Measurements from ENCODE around the gene PEAR1.
A peak's percentile ranks its signal among the peaks of the same experiment; 100 is the strongest.

PEAR1 gene

DNA sequence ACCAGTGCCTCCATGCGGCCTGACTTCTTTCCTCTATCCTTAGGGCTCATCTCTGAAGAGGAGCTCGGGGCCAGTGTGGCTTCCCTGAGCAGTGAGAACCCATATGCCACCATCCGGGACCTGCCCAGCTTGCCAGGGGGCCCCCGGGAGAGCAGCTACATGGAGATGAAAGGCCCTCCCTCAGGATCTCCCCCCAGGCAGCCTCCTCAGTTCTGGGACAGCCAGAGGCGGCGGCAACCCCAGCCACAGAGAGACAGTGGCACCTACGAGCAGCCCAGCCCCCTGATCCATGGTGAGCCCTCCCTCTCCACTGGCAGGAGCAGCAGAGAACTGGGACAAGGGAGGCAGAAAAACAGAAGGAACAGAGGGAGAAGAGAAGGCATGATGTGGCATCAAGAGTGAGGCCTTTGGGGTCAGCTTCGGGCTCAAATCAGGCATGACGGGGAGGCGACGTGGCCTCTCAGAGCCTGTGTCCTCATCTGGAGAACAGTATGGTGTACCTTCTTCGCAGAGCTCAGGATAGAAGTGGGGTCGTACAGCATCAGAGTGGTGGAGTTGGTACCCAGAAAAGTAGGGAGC is 20.4 kb downstream of the PEAR1 start:
- Histone ChIP-seq H3K4me2 (ENCODE audit: low read depth, low read length, poor library complexity, severe bottlenecking) (no peak overlapping the region), H3K9me2 (replicated peaks; ENCODE audit: insufficient read depth, low read length) (no peaks in the 10 kb centered on the region), H3F3A (ENCODE audit: insufficient read depth) (no peaks in the 10 kb centered on the region), H3K27ac (ENCODE audit: low read depth, low read length) (no peak overlapping the region), H3K27me3 (ENCODE audit: low read length) (no peaks in the 10 kb centered on the region), H3K9me3 (ENCODE audit: insufficient read depth, low read length) (no peaks in the 10 kb centered on the region), H3K36me3 (ENCODE audit: low read length) (no peaks in the 10 kb centered on the region), H3K79me2 (ENCODE audit: insufficient read depth, low read length) (no peaks in the 10 kb centered on the region), H2AFZ (ENCODE audit: low read depth, low read length, severe bottlenecking) (no peak overlapping the region), H3K9ac (ENCODE audit: low read length) (no peak overlapping the region), H3K4me3 (ENCODE audit: insufficient read depth, low read length, poor library complexity, severe bottlenecking) (no peak overlapping the region), H4K20me1 (ENCODE audit: low read depth, low read length) (no peaks in the 10 kb centered on the region)
- no peak for TF ChIP-seq EZH2phosphoT487 (conservative IDR thresholded peaks at IDR 0.05; ENCODE audit: low read length)
- TF ChIP-seq, protein P1, sequence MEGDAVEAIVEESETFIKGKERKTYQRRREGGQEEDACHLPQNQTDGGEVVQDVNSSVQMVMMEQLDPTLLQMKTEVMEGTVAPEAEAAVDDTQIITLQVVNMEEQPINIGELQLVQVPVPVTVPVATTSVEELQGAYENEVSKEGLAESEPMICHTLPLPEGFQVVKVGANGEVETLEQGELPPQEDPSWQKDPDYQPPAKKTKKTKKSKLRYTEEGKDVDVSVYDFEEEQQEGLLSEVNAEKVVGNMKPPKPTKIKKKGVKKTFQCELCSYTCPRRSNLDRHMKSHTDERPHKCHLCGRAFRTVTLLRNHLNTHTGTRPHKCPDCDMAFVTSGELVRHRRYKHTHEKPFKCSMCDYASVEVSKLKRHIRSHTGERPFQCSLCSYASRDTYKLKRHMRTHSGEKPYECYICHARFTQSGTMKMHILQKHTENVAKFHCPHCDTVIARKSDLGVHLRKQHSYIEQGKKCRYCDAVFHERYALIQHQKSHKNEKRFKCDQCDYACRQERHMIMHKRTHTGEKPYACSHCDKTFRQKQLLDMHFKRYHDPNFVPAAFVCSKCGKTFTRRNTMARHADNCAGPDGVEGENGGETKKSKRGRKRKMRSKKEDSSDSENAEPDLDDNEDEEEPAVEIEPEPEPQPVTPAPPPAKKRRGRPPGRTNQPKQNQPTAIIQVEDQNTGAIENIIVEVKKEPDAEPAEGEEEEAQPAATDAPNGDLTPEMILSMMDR (IDR thresholded peaks at IDR 0.05; ENCODE audit: insufficient read depth, low read length, poor library complexity, severe bottlenecking), result no peak

DNA sequence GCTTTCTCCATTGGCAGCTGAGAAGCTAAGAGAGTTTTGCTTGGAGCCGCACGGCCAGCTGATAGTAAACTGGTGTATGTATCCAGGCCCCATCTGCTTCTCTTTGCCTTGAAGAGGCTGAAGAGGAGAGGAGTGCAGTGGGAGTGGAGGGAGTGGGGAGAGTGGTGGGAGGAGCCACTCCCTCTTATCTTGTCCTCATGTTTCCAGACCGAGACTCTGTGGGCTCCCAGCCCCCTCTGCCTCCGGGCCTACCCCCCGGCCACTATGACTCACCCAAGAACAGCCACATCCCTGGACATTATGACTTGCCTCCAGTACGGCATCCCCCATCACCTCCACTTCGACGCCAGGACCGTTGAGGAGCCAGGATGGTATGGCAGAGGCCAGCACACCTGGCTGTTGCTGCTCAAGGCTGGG is 20.9 kb downstream of the PEAR1 start:
- Histone ChIP-seq H2AFZ (ENCODE audit: low read depth, low read length, severe bottlenecking) (no peak overlapping the region), H3K4me3 (ENCODE audit: insufficient read depth, low read length, poor library complexity, severe bottlenecking) (no peak overlapping the region), H4K20me1 (ENCODE audit: low read depth, low read length) (no peaks in the 10 kb centered on the region), H3K27me3 (ENCODE audit: low read length) (no peaks in the 10 kb centered on the region), H3K79me2 (ENCODE audit: insufficient read depth, low read length) (no peaks in the 10 kb centered on the region), H3K9me2 (replicated peaks; ENCODE audit: insufficient read depth, low read length) (no peaks in the 10 kb centered on the region), H3K36me3 (ENCODE audit: low read length) (no peaks in the 10 kb centered on the region), H3K4me2 (ENCODE audit: low read depth, low read length, poor library complexity, severe bottlenecking) (no peak overlapping the region), H3K27ac (ENCODE audit: low read depth, low read length) (no peak overlapping the region), H3K9ac (ENCODE audit: low read length) (no peak overlapping the region), H3F3A (ENCODE audit: insufficient read depth) (no peaks in the 10 kb centered on the region), H3K9me3 (ENCODE audit: insufficient read depth, low read length) (no peaks in the 10 kb centered on the region)
- TF ChIP-seq, protein P1 (IDR thresholded peaks at IDR 0.05; ENCODE audit: insufficient read depth, low read length, poor library complexity, severe bottlenecking), result no peak
- no peak for TF ChIP-seq EZH2phosphoT487 (conservative IDR thresholded peaks at IDR 0.05; ENCODE audit: low read length)

DNA sequence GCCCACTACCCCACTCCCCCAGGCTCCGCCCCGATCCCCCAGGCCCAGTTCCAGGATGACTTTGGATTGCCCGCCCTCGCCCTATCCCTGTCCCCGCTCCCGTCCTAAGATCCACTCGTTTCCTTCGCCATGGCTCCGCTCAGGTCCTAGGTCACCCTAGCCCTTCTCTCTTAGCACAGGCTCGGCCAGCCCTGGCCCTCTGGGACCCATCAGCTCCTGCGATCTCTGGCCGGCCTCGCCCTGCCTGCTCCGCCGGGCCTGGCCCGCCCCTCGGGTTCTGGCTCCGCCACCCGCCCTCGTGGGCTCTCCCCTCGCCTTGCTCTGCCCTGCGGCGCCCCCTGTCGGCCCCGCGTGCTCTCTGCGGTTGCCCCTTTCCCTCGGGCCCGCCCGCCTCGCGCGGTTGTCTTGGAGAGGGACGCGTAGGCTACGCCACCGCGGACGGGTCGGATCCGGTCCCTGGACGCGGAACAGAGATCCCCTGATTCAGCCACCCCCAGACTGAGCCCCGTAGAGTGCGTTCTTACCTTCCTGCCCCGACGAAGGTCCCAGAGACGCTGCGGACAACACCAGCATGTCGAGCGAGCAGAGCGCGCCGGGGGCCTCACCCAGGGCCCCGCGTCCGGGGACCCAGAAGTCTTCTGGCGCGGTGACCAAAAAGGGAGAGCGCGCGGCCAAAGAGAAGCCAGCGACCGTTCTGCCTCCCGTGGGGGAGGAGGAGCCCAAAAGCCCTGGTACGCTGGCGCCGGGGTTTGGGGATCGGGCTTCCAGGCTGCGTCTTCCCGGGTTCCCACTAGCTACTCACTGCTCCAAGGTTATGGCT is 26.9 kb downstream of the PEAR1 start, which contains the start of gene LRRC71:
Gene LRRC71 (plus strand): TSS at position 400 of the 820 bp plus-strand sequence. CDS start 172 bp downstream, at position 572.
- no peaks in the 10 kb centered on the region for H3K79me2 ChIP-seq (ENCODE audit: insufficient read depth, low read length)
- no peak within 1 kb of the TSS for H3K4me3 ChIP-seq (ENCODE audit: insufficient read depth, low read length, poor library complexity, severe bottlenecking)
- H3K36me3 ChIP-seq (ENCODE audit: low read length), result no peaks in the 10 kb centered on the region
- no peaks in the 10 kb centered on the region for H3F3A ChIP-seq (ENCODE audit: insufficient read depth)
- H3K9ac ChIP-seq (ENCODE audit: low read length), result no peak within 1 kb of the TSS
- no peak within 1 kb of the TSS for H2AFZ ChIP-seq (ENCODE audit: low read depth, low read length, severe bottlenecking)
- no peaks in the 10 kb centered on the region for H3K9me3 ChIP-seq (ENCODE audit: insufficient read depth, low read length)
- H3K9me2 ChIP-seq (replicated peaks; ENCODE audit: insufficient read depth, low read length), result no peaks in the 10 kb centered on the region
- no peaks in the 10 kb centered on the region for H3K27me3 ChIP-seq (ENCODE audit: low read length)
- no peak within 1 kb of the TSS for H3K4me2 ChIP-seq (ENCODE audit: low read depth, low read length, poor library complexity, severe bottlenecking)
- H3K27ac ChIP-seq (ENCODE audit: low read depth, low read length), result no peak within 1 kb of the TSS
- no peaks in the 10 kb centered on the region for H4K20me1 ChIP-seq (ENCODE audit: low read depth, low read length)
- no peak for TF ChIP-seq EZH2phosphoT487 (conservative IDR thresholded peaks at IDR 0.05; ENCODE audit: low read length)
- TF ChIP-seq, protein P1 (IDR thresholded peaks at IDR 0.05; ENCODE audit: insufficient read depth, low read length, poor library complexity, severe bottlenecking), result peak; percentile 23

All from SU-DHL-6 (cell line).